Cardiac fibroblast (primary cell): ENCODE results near the gene SLC25A5.

Experiments
- DNase-seq, 2 donors: peaks; one replicate each; pipeline versions ENCODE4 v3.0.0 to v3.0.0-alpha.2; 2010; ENCODE audit warnings: low read depth in 2 of 2
- H3K4me3 ChIP-seq, 2 donors: replicated peaks in 1 of 2; 1 replicate in 1 of 2; 2 replicates in 1 of 2; pipeline ENCODE4 v1.5.1; 2011; ENCODE audit warnings: low read depth in 2 of 2, low read length in 2 of 2, mild to moderate bottlenecking in 2 of 2, moderate library complexity in 1 of 2
- TF ChIP-seq, protein P1 (sequence below): IDR thresholded peaks from one replicate; pipeline ENCODE4 v1.5.1; 2011; ENCODE audit warnings: low read depth, mild to moderate bottlenecking, low read length, inconsistent platforms

The SLC25A5 gene

DNA sequence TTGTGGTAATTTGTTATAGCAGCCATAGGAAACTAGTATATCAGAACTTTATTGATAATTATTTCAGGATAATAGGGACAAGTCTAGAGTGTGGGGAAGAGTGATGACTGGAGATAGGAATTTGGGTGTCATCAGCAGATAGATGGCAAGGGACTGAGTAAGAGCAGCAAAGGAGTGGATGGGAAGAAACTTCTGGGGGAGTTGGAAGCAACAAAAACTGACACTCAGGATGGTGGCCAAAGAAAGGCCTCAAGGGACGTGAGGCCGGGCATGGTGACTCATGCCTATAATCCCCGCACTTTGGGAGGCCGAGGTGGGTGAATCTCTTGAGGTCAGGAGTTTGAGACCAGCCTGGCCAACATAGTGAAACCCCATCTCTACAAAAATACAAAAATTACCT lies 9.1 kb upstream of the SLC25A5 start:
- peak in 1 of 2 donors; percentile 42 for DNase-seq
- no peak overlapping the region for H3K4me3 ChIP-seq
- TF ChIP-seq, protein P1, sequence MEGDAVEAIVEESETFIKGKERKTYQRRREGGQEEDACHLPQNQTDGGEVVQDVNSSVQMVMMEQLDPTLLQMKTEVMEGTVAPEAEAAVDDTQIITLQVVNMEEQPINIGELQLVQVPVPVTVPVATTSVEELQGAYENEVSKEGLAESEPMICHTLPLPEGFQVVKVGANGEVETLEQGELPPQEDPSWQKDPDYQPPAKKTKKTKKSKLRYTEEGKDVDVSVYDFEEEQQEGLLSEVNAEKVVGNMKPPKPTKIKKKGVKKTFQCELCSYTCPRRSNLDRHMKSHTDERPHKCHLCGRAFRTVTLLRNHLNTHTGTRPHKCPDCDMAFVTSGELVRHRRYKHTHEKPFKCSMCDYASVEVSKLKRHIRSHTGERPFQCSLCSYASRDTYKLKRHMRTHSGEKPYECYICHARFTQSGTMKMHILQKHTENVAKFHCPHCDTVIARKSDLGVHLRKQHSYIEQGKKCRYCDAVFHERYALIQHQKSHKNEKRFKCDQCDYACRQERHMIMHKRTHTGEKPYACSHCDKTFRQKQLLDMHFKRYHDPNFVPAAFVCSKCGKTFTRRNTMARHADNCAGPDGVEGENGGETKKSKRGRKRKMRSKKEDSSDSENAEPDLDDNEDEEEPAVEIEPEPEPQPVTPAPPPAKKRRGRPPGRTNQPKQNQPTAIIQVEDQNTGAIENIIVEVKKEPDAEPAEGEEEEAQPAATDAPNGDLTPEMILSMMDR, result no peak

DNA sequence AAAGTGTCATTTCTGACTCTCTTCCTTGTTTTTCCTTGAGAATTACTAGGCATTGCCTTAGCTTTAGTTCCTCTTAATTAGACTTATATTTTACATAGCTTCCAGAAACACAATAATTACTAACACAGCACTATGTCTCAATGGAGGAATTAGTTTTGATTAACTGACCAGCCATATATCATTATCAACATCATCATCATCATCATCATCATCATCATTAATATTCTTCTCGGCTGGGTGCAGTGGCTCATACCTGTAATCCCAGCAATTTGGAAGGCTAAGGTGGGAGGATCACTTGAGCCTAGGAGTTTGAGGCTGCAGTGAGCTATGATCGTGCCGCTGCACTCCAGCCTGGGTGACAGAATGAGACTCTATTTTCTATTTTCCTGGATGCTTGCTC lies 2.7 kb upstream of the SLC25A5 start:
- no peak for DNase-seq
- TF ChIP-seq, protein P1, result no peak
- H3K4me3 ChIP-seq, result no peak overlapping the region

DNA sequence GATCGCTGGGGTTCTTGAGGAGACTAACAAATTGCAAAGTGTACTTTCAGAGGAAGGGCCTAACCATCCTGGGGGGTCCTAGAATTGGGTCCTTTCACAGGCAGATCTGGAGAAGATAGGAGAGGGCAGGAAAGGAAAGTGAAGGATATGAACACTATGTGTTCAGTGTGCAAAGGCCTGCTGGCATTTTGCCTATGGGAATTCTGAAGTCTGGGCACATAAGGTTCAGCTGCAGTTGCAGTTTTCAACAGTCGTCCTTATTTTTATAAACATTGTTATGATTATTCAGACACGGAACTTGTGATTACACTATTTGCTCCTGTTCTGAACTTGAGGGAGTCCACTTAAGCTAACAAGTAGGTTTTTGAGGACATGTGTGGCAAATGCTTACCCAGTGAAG lies 1.3 kb upstream of the SLC25A5 start:
- TF ChIP-seq, protein P1, result no peak
- no peak overlapping the region for H3K4me3 ChIP-seq
- no peak for DNase-seq

DNA sequence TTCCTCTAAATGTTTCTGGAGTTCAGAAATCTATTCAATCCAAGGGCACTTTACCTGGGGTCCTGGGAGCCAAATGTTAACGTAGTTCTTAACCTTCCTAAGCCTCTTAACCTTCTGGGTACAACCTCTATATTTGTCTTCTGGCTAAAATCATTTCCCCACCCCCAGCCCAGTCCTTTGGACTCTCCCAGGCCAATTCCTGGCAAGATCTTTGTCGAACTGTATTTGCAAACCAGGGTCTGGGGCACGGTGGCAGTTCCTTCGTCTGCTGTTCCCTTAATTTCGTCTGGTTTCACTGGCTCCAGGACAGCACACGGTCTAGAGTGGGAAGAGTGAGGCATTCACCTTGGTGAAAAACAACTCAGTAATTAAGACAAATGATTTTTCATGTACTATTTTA lies 811 bp upstream of the SLC25A5 start:
- TF ChIP-seq, protein P1, result no peak
- DNase-seq, result no peak
- H3K4me3 ChIP-seq, result no peak overlapping the region

DNA sequence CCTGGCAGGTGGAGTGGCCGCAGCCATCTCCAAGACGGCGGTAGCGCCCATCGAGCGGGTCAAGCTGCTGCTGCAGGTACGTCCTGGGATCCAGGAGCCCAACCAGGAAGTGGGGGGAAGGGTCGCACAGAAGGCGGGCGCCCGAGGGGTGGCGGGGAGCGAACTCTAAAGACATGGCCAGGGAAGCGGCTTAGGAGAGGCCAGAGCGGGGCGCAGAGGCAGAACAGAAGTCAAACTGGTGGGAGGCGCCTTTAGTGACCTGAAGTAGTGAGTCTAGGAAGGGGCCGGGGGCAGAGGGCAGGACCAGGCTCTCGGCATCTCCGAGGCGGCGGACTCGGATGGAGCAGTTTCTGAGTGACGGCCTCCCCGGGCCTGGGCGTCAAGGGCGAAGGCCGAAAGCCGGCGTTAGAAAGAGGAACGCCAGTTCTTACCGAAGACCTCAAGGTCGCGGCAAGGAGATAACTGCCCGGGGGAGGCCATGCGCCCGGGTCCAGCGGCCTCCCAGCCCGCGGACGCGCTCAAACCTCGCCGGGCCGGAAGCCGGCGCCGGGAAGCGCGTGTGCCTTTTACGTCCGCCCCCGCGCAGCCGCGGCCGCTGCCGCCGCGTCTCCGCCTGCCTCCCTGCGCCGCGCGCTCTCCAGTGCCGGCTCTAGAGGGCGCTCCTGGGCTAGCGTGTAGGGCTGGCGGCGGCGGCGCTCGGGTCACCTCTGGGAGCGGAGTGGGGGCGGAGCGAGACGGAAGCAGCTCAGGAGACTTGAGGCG lies 488 bp downstream of the SLC25A5 start:
- DNase-seq, result peak; percentile 78 to 86
- peak overlapping the region; percentile 78 to 90 for H3K4me3 ChIP-seq
- TF ChIP-seq, protein P1, result peak; percentile 43

DNA sequence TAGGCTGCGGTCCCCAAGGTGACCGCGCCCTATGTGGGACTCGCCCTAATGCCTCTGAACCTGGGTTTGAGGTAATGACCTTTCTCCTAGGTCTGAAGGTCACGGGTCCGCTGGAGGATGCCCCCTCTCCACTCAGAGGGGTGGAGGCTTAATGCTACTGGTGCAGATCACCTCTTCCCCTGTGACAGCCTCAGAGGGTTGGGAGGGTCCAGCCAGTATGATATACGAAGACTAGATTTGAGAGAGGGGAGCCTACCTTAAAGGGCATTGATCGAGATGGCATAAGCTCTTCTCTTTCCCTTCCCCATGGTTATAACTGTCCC lies 1.0 kb downstream of the SLC25A5 start:
- peak overlapping the region; percentile 61 to 64 for H3K4me3 ChIP-seq
- DNase-seq, result no peak
- TF ChIP-seq, protein P1, result no peak
